Gastrocnemius medialis (tissue), 4 donors: ENCODE data around the gene UMODL1. TPM values are rescaled to one million over a fixed set of nuclear protein-coding genes. Genes with fewer than 3 reads are reported as not detected.

Experiments
- ATAC-seq, 2 donors: fragments of 150-250 bp; one replicate each; pipeline ENCODE4 v1.9.1; 2016
- DNase-seq, 2 donors: peaks; one replicate each; pipeline ENCODE4 v3.0.0-alpha.2; 2019
- H3K27ac ChIP-seq, 4 donors: fragments of 200-600 bp; sonication (generic); 1 replicate in 1 of 4; 2 replicates in 3 of 4; pipeline ENCODE4 v1.5.1; 2016 to 2018; ENCODE audit warnings: mild to moderate bottlenecking in 2 of 4, moderate library complexity in 1 of 4
- H3K27me3 ChIP-seq, 3 donors: fragments of 200-600 bp; sonication (generic) in 2 of 3; 1 replicate in 1 of 3; 2 replicates in 2 of 3; pipeline versions ENCODE4 v1.5.1 to v1.6.0; 2016 to 2019; ENCODE audit warnings: mild to moderate bottlenecking in 1 of 3, moderate library complexity in 1 of 3
- H3K36me3 ChIP-seq, 2 donors: fragments of 200-600 bp; sonication (generic) in 1 of 2; one replicate each; pipeline ENCODE4 v1.5.1; 2017 to 2018
- H3K4me1 ChIP-seq, 2 donors: fragments of 200-600 bp; sonication (generic) in 1 of 2; one replicate each; pipeline ENCODE4 v1.5.1; 2016 to 2017; ENCODE audit warnings: mild to moderate bottlenecking in 2 of 2
- H3K4me3 ChIP-seq, 4 donors: fragments of 200-600 bp; sonication (generic) in 3 of 4; 1 replicate in 1 of 4; 2 replicates in 3 of 4; pipeline ENCODE4 v1.5.1; 2016 to 2019; ENCODE audit warnings: mild to moderate bottlenecking in 2 of 4
- H3K9me3 ChIP-seq, 3 donors: fragments of 200-600 bp; sonication (generic) in 2 of 3; 1 replicate in 1 of 3; 2 replicates in 2 of 3; pipeline ENCODE4 v1.5.1; 2016 to 2019
- POLR2A ChIP-seq, 2 donors: fragments of 450-650 bp; IDR thresholded peaks; one replicate each; pipeline ENCODE4 v1.6.1; 2017; ENCODE audit warnings: antibody characterized with exemption in 2 of 2, mild to moderate bottlenecking in 2 of 2, moderate library complexity in 2 of 2
- in situ Hi-C, 4 donors: fragments of 200-750 bp; cut with MboI; loops; one replicate each; pipeline versions ENCODE4 v1.15.0 to v1.8.0; 2017; ENCODE audit warnings: low sequenced_read_pairs in 4 of 4
- intact Hi-C: fragments of 100-400 bp; cut with DNase I; formaldehyde crosslinking; loops from one replicate; pipeline ENCODE4 v1.15.1; 2023; ENCODE audit warnings: low total_unique reads
- total RNA-seq, 4 donors: library from RNA; depleted of rRNA; stranded (reverse); fragments of >200 nt; gene quantifications; one replicate each; pipeline versions ENCODE4 v1.1.0 to v1.2.3, GENCODE V29; 2016
- TF ChIP-seq, protein P1 (sequence below), 5 experiments: fragments of 450-650 bp in 3 of 5; fragments of 200-600 bp in 2 of 5; sonication (generic) in 2 of 5; IDR thresholded peaks in 4 of 5; conservative IDR thresholded peaks in 1 of 5; 1 replicate in 4 of 5; 2 replicates in 1 of 5; pipeline ENCODE4 v1.5.1; 2016 to 2019; ENCODE audit warnings: antibody characterized with exemption in 5 of 5, mild to moderate bottlenecking in 3 of 5, moderate library complexity in 3 of 5

UMODL1 gene
- total RNA-seq, 4 donors from 2014 or later = 0.13 TPM; not detected in 3

DNA sequence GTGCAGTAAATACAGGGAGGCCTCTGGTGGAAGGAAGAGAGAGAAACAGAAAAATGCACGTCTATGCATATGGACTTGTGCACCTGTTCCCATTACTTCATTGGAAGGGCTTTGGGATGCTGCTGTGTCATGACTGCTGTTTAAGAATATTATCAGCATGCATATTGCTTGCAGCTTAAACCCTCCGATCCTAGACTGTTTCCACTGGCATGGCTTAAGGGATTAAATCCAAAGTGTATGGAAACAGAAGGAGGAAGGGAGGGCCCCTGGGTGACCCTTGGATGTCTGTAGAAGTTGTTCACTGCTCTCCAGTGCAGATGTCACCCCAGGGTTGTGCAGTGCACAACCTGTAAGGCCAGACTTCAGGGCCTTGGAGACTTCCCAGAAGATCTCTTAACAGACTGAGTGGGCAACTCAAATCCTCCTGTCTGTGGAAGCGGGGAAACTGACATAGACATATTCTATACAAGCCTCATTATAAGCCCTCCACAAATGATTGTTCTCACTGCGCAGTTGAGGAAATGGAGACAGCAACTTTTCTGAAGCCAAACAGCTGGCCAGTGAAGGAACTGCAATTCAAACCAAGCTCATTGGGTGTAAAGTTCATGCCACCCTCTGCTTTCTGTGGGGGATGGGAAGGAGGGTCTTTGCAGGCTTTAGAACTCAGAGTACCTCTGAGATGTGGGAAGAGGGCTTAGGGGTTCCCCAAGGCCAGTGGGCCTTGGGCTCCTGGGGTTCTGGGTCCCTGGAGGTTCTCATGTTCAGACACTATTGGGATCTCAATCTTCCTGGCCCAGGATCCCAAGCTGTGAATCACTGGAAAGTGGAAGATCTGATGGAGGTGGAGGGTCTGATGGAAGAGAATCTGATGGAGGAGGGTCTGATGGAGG, 73.8 kb downstream of the UMODL1 start:
- TF ChIP-seq, protein P1, sequence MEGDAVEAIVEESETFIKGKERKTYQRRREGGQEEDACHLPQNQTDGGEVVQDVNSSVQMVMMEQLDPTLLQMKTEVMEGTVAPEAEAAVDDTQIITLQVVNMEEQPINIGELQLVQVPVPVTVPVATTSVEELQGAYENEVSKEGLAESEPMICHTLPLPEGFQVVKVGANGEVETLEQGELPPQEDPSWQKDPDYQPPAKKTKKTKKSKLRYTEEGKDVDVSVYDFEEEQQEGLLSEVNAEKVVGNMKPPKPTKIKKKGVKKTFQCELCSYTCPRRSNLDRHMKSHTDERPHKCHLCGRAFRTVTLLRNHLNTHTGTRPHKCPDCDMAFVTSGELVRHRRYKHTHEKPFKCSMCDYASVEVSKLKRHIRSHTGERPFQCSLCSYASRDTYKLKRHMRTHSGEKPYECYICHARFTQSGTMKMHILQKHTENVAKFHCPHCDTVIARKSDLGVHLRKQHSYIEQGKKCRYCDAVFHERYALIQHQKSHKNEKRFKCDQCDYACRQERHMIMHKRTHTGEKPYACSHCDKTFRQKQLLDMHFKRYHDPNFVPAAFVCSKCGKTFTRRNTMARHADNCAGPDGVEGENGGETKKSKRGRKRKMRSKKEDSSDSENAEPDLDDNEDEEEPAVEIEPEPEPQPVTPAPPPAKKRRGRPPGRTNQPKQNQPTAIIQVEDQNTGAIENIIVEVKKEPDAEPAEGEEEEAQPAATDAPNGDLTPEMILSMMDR (IDR thresholded peaks at IDR 0.05 in 4 of 5, conservative IDR thresholded peaks at IDR 0.05 in 1 of 5) = no peak
- no peak for TF ChIP-seq POLR2A (IDR thresholded peaks at IDR 0.05)
- intact Hi-C loops = loop anchor here (1.0 to 5.0 kb wide), 2 partner anchors 113 to 307 kb away; no protein-coding TSS in a partner anchor
- no peak overlapping the region for H3K27ac ChIP-seq
- H3K27me3 ChIP-seq = no peaks in the 10 kb centered on the region
- ATAC-seq (no peak), DNase-seq (no peak)
- no peak overlapping the region for H3K4me3 ChIP-seq
- H3K4me1 ChIP-seq = no peaks in the 10 kb centered on the region
- H3K36me3 ChIP-seq = no peaks in the 10 kb centered on the region
- in situ Hi-C loops = loop anchor here in 3 of 4 donors (5.0 to 25.0 kb wide), 3 partner anchors 130 to 317 kb away; no protein-coding TSS in a partner anchor
- H3K9me3 ChIP-seq = no peaks in the 10 kb centered on the region

DNA sequence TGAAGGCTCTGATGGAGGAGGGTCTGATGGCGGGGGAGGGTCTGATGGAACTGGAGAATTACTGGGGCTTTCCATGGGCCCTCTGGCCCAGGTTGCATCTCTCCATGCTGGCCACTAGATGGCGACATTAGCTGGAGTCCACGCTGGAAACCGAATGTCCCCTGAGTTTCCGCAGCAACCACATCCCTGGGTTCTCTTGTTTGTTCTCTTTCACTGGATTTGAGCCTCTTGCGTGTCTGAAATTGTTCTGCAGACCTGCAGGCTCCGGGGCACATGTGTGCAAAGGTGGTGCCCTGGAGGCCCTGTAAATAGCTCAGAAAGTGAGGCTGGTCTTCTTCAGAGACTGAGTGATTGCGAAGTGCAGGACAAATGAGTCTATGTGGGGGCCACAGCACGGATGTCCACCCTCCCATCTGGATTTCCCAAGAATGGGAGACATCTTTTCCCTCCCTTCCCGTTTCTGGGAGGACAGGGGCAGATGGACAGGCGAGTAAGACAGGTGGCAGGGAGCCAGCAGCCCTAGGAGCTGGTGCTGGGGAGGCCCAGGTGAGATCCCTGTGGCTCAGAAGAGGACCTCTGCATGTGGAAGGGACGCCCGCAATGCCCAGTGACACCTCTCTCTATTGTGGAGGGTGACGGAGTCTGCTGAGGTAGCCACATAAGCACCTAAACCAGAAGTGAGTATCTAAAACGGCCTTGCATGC, 74.6 kb downstream of the UMODL1 start:
- H3K27ac ChIP-seq = no peak overlapping the region
- peak; percentile 56 to 81 for ATAC-seq

DNA sequence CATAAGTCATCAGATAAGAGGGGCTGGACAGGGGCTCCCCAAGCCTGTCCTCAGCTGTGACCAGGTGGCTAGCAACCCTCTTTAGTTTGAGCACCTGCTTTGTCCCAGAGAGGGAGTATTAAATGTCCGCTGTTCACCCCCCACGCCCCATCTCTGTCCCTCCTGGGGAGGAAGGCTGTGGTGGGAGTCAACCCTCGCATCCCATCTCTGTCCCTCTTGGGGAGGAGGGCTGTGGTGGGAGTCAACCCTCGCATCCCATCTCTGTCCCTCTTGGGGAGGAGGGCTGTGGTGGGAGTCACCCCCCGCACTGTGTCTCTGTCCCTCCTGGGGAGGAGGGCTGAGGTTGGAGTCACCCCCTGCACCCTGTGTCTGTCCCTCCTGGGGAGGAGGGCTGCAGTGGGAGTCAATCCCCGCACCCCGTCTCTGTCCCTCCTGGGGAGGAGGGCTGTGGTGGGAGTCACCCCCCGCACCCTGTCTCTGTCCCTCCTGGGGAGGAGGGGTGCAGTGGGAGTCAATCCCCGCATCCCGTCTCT, 75.2 kb downstream of the UMODL1 start:
- no peaks in the 10 kb centered on the region for H3K4me1 ChIP-seq
- H3K27me3 ChIP-seq = no peaks in the 10 kb centered on the region
- in situ Hi-C loops = loop anchor here in 3 of 4 donors (5.0 to 25.0 kb wide), 3 partner anchors 128 to 316 kb away; no protein-coding TSS in a partner anchor
- no peak for DNase-seq
- intact Hi-C loops = loop anchor here (5.0 kb wide), 1 partner anchor 306 kb away; no protein-coding TSS in a partner anchor
- no peaks in the 10 kb centered on the region for H3K9me3 ChIP-seq
- TF ChIP-seq POLR2A (IDR thresholded peaks at IDR 0.05) = no peak
- TF ChIP-seq, protein P1 (IDR thresholded peaks at IDR 0.05 in 4 of 5, conservative IDR thresholded peaks at IDR 0.05 in 1 of 5) = no peak
- no peaks in the 10 kb centered on the region for H3K36me3 ChIP-seq
- ATAC-seq = no peak
- H3K4me3 ChIP-seq = no peak overlapping the region
- no peak overlapping the region for H3K27ac ChIP-seq

More for the DNA sequence above, 74.6 kb downstream of the UMODL1 start:
- DNase-seq = peak; percentile 17 to 35
- no peaks in the 10 kb centered on the region for H3K9me3 ChIP-seq
- H3K36me3 ChIP-seq = no peaks in the 10 kb centered on the region
- intact Hi-C loops = loop anchor here (1.0 to 5.0 kb wide), 2 partner anchors 113 to 307 kb away; no protein-coding TSS in a partner anchor
- in situ Hi-C loops = loop anchor here in 3 of 4 donors (5.0 to 25.0 kb wide), 3 partner anchors 129 to 317 kb away; no protein-coding TSS in a partner anchor
- no peak overlapping the region for H3K4me3 ChIP-seq
- no peaks in the 10 kb centered on the region for H3K4me1 ChIP-seq
- H3K27me3 ChIP-seq = no peaks in the 10 kb centered on the region
- TF ChIP-seq, protein P1 (IDR thresholded peaks at IDR 0.05 in 4 of 5, conservative IDR thresholded peaks at IDR 0.05 in 1 of 5) = peak; percentile 86 to 95 (median 91)
- no peak for TF ChIP-seq POLR2A (IDR thresholded peaks at IDR 0.05)

DNA sequence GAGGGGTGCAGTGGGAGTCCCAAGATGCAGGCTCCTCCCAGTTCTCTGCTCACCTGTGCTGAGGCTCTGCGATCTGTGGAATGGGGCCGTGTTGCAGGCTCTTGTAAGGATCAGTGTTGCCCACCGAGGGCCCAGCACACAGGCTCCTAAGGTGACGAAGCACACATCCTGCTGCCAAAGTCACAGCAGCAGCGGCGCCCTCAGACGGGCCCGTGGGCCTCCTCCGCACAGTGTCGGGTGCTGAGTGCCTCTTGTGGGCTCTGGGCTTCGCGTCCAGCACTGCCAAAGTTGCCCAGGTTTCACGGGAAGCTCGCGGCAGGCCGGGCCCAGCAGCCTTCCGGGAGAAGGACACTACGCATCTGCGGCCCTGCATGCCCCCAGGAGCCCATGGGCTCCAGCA, 75.7 kb downstream of the UMODL1 start:
- Histone ChIP-seq H3K27me3 (no peaks in the 10 kb centered on the region), H3K27ac (no peak overlapping the region), H3K36me3 (no peaks in the 10 kb centered on the region), H3K9me3 (no peaks in the 10 kb centered on the region), H3K4me1 (no peaks in the 10 kb centered on the region), H3K4me3 (no peak overlapping the region)
- ATAC-seq (no peak), DNase-seq (no peak)
- intact Hi-C loops (loop anchor here (5.0 kb wide), 1 partner anchor 305 kb away; no protein-coding TSS in a partner anchor), in situ Hi-C loops (loop anchor here in 3 of 4 donors (5.0 to 25.0 kb wide), 3 partner anchors 128 to 315 kb away; no protein-coding TSS in a partner anchor)
- no peak for TF ChIP-seq POLR2A (IDR thresholded peaks at IDR 0.05)
- TF ChIP-seq, protein P1 (IDR thresholded peaks at IDR 0.05 in 4 of 5, conservative IDR thresholded peaks at IDR 0.05 in 1 of 5) = no peak
